ENCODE data around the gene SNN. TPM values are rescaled to one million over a fixed set of nuclear protein-coding genes. Genes with fewer than 3 reads are reported as not detected.

Gene SNN
- polyA plus RNA-seq (2011; rRNA removed) = 18.9 and 19.4 TPM in 2 replicates
- 8.4 and 9.9 TPM in 2 replicates for polyA minus RNA-seq (2011; rRNA and poly(A)+ RNA removed)

GRCh38 chr16:11667824-11668622 lies at the start of gene SNN:
Gene SNN, plus strand, starts transcription at chr16:11668455. Its CDS starts 7,605 bp downstream, at chr16:11676060.
- ChIA-PET CTCF (interaction anchor here (1.4 to 2.6 kb wide), 3 partner anchors 137 to 272 kb away, joined by 3 to 7 read pairs (median 5); no protein-coding TSS in a partner anchor), POLR2A (interaction anchor here (0.8 kb wide), 1 partner anchor 27 kb away, joined by 3 read pairs; no protein-coding TSS in a partner anchor)
- TF ChIP-seq CTCF (IDR thresholded peaks at IDR 0.05; ENCODE audit: low read depth, low read length) = no peak
- Histone ChIP-seq H3K4me3 (ENCODE audit: low read depth, low read length) (peak within 1 kb of the TSS; percentile 86), H3K27me3 (ENCODE audit: control insufficient read depth, insufficient read depth, low read length) (no peaks in the 10 kb centered on the region), H3K27ac (ENCODE audit: low read depth, low read length) (no peak within 1 kb of the TSS), H3K9me3 (ENCODE audit: control insufficient read depth, insufficient read depth, low read length) (no peaks in the 10 kb centered on the region)
- peak; percentile 24 for DNase-seq (ENCODE audit: low read depth, low spot score)

GRCh38 chr16:11619327-11619851 lies 48.9 kb upstream of the SNN start:
- no peak for TF ChIP-seq CTCF (IDR thresholded peaks at IDR 0.05; ENCODE audit: low read depth, low read length)
- CTCF ChIA-PET = interaction anchor here (0.7 kb wide), 1 partner anchor 212 kb away, joined by 5 read pairs; no protein-coding TSS in a partner anchor

GRCh38 chr16:11620243-11621003 lies 47.8 kb upstream of the SNN start:
- no peaks in the 10 kb centered on the region for H3K27me3 ChIP-seq (ENCODE audit: control insufficient read depth, insufficient read depth, low read length)
- ChIA-PET POLR2A (no interaction called here), CTCF (no interaction called here)
- H3K9me3 ChIP-seq (ENCODE audit: control insufficient read depth, insufficient read depth, low read length) = peaks cover 9% of the 10 kb centered on the region
- no peak overlapping the region for H3K27ac ChIP-seq (ENCODE audit: low read depth, low read length)
- TF ChIP-seq CTCF (IDR thresholded peaks at IDR 0.05; ENCODE audit: low read depth, low read length) = no peak
- no peak overlapping the region for H3K4me3 ChIP-seq (ENCODE audit: low read depth, low read length)
- DNase-seq (ENCODE audit: low read depth, low spot score) = no peak

More at GRCh38 chr16:11619327-11619851, 48.9 kb upstream of the SNN start:
- Histone ChIP-seq H3K9me3 (ENCODE audit: control insufficient read depth, insufficient read depth, low read length) (peaks cover 9% of the 10 kb centered on the region), H3K27ac (ENCODE audit: low read depth, low read length) (no peak overlapping the region), H3K4me3 (ENCODE audit: low read depth, low read length) (no peak overlapping the region), H3K27me3 (ENCODE audit: control insufficient read depth, insufficient read depth, low read length) (no peaks in the 10 kb centered on the region)
- no peak for DNase-seq (ENCODE audit: low read depth, low spot score)
- POLR2A ChIA-PET = interaction anchor here (0.7 to 1.1 kb wide), 2 partner anchors 14 to 16 kb away, joined by 4 to 5 read pairs; no protein-coding TSS in a partner anchor

- CTCF ChIA-PET = interaction anchor here (1.1 to 1.2 kb wide), 2 partner anchors 19 to 215 kb away, joined by 3 to 4 read pairs; no protein-coding TSS in a partner anchor
Measured at GRCh38 chr16:11621539-11621919, 46.7 kb upstream of the SNN start.

More at GRCh38 chr16:11621539-11621919, 46.7 kb upstream of the SNN start:
- TF ChIP-seq CTCF (IDR thresholded peaks at IDR 0.05; ENCODE audit: low read depth, low read length) = no peak
- Histone ChIP-seq H3K4me3 (ENCODE audit: low read depth, low read length) (0 out of 2 replicates have a peak overlapping the region, but pooled peaks have one; percentile 35), H3K27me3 (ENCODE audit: control insufficient read depth, insufficient read depth, low read length) (no peaks in the 10 kb centered on the region), H3K9me3 (ENCODE audit: control insufficient read depth, insufficient read depth, low read length) (peaks cover 9% of the 10 kb centered on the region), H3K27ac (ENCODE audit: low read depth, low read length) (peak overlapping the region; percentile 88)
- no peak for DNase-seq (ENCODE audit: low read depth, low spot score)
- POLR2A ChIA-PET = interaction anchor here (1.2 to 1.8 kb wide), 4 partner anchors 19 to 34 kb away, joined by 3 to 12 read pairs (median 6); partner anchors contain the start of gene LITAF
